ENCODE results near the gene C1orf87. TPM values are rescaled to one million over a fixed set of nuclear protein-coding genes. Genes with fewer than 3 reads are reported as not detected.

The C1orf87 gene
- total RNA-seq, 2 experiments from 2014 or later = not detected

DNA sequence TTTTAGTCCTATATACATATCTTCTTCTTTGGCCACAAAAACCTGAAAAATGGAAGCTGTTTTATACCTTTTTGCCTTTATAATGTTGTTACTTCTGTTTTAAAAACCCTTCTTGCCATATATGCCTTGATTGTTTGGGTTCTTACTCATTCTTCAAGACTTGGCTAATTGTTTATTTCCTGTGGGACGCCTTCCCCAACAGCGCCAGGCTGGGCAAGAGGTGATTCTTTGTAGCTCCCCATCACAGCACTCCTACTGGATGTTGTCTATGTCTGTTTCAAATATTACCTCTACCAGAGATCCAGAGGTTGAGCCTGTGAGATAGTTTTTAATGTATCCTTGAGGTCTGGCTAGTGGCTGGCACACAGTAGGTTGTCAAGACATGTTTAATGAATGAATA lies 73.8 kb downstream of the C1orf87 start:
- Mint-ChIP-seq H3K27me3 (no peaks in the 10 kb centered on the region), H3K4me1 (no peaks in the 10 kb centered on the region), H3K36me3 (ENCODE audit: low read depth) (no peaks in the 10 kb centered on the region), H3K27ac (no peak overlapping the region), H3K4me3 (no peak overlapping the region), H3K9me3 (no peaks in the 10 kb centered on the region)
- DNase-seq = no peak
- CTCF ChIA-PET = no interaction called here
- POLR2A ChIA-PET = no interaction called here

GRCh38 chr1:59999006-59999405 lies 74.6 kb downstream of the C1orf87 start:
- no peaks in the 10 kb centered on the region for H3K9me3 Mint-ChIP-seq
- no peaks in the 10 kb centered on the region for H3K4me1 Mint-ChIP-seq
- no peak for DNase-seq
- no peaks in the 10 kb centered on the region for H3K27me3 Mint-ChIP-seq
- H3K4me3 Mint-ChIP-seq = no peak overlapping the region
- CTCF ChIA-PET = no interaction called here
- POLR2A ChIA-PET = no interaction called here
- no peak overlapping the region for H3K27ac Mint-ChIP-seq
- H3K36me3 Mint-ChIP-seq (ENCODE audit: low read depth) = no peaks in the 10 kb centered on the region

DNA sequence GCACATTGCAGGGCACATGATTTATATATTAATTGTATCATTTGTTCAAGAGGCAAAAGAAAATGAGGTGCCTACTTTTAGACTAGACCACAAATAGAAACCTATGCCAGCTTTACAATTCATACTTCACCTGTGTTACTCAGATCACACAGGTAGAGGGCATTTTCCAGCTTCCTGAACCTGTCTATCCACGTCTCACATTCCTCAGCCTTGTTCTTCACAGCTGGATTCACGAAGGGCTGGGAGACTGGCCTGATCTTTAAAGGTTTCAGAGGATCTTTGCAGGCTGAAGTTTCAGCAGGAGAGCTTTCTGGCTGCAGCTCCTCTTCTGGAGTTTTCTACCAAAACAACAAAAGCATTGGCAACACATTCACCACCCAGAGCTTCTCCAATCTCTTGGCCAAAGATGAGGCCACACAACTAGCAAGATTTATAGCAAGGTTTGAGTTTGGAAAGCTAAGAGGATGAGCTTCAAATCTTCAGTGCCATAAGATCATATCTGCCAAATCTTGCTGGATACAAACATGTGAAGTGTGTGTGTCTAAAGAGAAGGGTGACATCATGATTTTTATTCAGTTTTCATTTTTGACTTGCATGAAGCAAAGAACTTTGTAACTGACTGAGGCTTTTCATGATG lies 76.0 kb downstream of the C1orf87 start:
- Mint-ChIP-seq H3K4me3 (no peak overlapping the region), H3K36me3 (ENCODE audit: low read depth) (no peaks in the 10 kb centered on the region), H3K9me3 (no peaks in the 10 kb centered on the region), H3K4me1 (no peaks in the 10 kb centered on the region), H3K27me3 (no peaks in the 10 kb centered on the region), H3K27ac (no peak overlapping the region)
- ChIA-PET CTCF (no interaction called here), POLR2A (no interaction called here)
- DNase-seq = no peak

GRCh38 chr1:59994302-59995198 lies 79.0 kb downstream of the C1orf87 start:
- Mint-ChIP-seq H3K27me3 (no peaks in the 10 kb centered on the region), H3K4me1 (no peaks in the 10 kb centered on the region), H3K36me3 (ENCODE audit: low read depth) (no peaks in the 10 kb centered on the region), H3K4me3 (no peak overlapping the region), H3K27ac (no peak overlapping the region), H3K9me3 (no peaks in the 10 kb centered on the region)
- CTCF ChIA-PET = no interaction called here
- POLR2A ChIA-PET = no interaction called here
- no peak for DNase-seq

DNA sequence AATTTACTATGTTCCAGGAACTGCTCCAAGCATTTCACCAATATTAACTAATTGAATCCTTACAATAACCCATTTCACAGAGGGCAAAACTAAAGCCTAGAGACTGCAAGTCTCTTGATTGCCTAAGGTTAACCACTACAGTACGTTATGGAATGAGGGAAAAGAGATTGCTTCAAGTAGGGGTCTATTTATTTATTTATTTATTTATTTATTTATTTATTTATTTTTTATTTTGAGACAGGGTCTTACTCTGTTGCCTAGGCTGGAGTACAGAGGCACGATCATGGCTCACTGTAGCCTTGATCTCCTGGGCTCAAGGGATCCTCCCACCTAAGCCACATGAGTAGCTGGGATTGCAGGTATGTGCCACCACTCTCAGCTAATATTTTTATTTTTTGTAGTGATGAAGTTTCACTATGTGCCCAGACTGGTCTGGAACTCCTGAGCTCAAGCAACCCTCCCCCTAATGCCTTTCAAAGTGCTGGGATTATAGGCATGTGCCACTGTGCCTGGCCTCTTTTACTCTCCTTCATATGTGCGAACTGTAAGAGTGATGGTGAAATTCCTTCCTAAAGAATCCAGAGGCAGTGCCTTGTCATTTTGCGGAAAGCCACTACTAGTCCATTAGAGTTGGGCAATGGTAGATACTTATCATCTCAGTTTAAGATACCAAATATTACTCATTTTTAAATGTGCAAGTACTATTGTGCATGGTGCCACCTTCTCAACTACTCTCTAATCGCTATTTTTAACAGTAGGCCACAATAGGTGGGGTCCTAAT lies 81.3 kb downstream of the C1orf87 start:
- Mint-ChIP-seq H3K4me1 (no peaks in the 10 kb centered on the region), H3K27me3 (no peaks in the 10 kb centered on the region), H3K9me3 (no peaks in the 10 kb centered on the region), H3K36me3 (ENCODE audit: low read depth) (no peaks in the 10 kb centered on the region), H3K4me3 (no peak overlapping the region), H3K27ac (no peak overlapping the region)
- CTCF ChIA-PET = no interaction called here
- no peak for DNase-seq
- POLR2A ChIA-PET = no interaction called here

- Mint-ChIP-seq H3K4me1 (no peaks in the 10 kb centered on the region), H3K36me3 (ENCODE audit: low read depth) (no peaks in the 10 kb centered on the region), H3K27me3 (no peaks in the 10 kb centered on the region), H3K27ac (no peak overlapping the region), H3K9me3 (no peaks in the 10 kb centered on the region), H3K4me3 (no peak overlapping the region)
- POLR2A ChIA-PET = no interaction called here
- CTCF ChIA-PET = no interaction called here
- no peak for DNase-seq
These were observed 83.1 kb downstream of the C1orf87 start for GRCh38 chr1:59990470-59990869.

GRCh38 chr1:59986516-59987310 lies 86.9 kb downstream of the C1orf87 start:
- Mint-ChIP-seq H3K9me3 (no peaks in the 10 kb centered on the region), H3K27me3 (no peaks in the 10 kb centered on the region), H3K36me3 (ENCODE audit: low read depth) (no peaks in the 10 kb centered on the region), H3K4me1 (no peaks in the 10 kb centered on the region), H3K4me3 (no peak overlapping the region), H3K27ac (no peak overlapping the region)
- ChIA-PET POLR2A (no interaction called here), CTCF (no interaction called here)
- no peak for DNase-seq

DNA sequence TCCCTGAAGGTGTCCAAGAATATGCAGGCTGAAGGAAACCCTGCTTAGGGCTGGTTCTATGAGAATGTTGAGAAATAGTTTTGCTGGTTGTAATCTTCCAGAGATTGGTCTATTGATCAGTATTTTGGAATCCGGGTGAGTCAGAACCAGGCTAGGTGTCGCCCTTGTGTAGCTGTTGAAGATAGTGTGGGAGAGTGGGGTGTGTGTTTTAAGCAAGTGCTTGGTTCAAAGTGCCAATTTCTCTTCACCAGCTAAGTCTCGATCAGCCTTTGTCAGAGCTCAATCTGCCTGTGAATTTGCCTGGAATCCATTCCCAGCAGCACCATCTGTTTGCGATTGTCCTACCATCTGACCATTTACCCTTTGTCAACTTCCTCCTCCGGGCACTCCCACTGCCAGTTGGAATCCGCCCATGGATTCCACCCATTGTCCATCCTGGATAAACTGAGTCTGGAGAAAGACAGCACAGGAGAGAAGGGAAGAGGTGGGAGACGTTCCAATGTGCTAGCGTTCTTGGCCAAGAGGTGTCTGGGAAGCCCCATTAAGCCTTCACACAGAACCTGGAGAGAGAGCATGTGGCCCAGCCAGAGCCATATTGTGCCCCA lies 87.6 kb downstream of the C1orf87 start:
- ChIA-PET CTCF (interaction anchor here (1.3 kb wide), 1 partner anchor 9 kb away, joined by 4 read pairs; no protein-coding TSS in a partner anchor), POLR2A (no interaction called here)
- Mint-ChIP-seq H3K9me3 (no peaks in the 10 kb centered on the region), H3K27ac (no peak overlapping the region), H3K4me3 (no peak overlapping the region), H3K27me3 (no peaks in the 10 kb centered on the region), H3K4me1 (no peaks in the 10 kb centered on the region), H3K36me3 (ENCODE audit: low read depth) (no peaks in the 10 kb centered on the region)
- DNase-seq = no peak

GRCh38 chr1:59979666-59980065 lies 93.9 kb downstream of the C1orf87 start:
- Mint-ChIP-seq H3K4me1 (no peaks in the 10 kb centered on the region), H3K36me3 (ENCODE audit: low read depth) (no peaks in the 10 kb centered on the region), H3K27ac (no peak overlapping the region), H3K4me3 (no peak overlapping the region), H3K9me3 (no peaks in the 10 kb centered on the region), H3K27me3 (peaks cover 13% of the 10 kb centered on the region)
- ChIA-PET POLR2A (no interaction called here), CTCF (interaction anchor here (0.8 to 2.1 kb wide), 4 partner anchors 8 to 1063 kb away, joined by 3 to 13 read pairs (median 4); no protein-coding TSS in a partner anchor)
- no peak for DNase-seq

GRCh38 chr1:59978511-59978910 lies 95.1 kb downstream of the C1orf87 start:
- no peaks in the 10 kb centered on the region for H3K36me3 Mint-ChIP-seq (ENCODE audit: low read depth)
- H3K27me3 Mint-ChIP-seq = peaks cover 17% of the 10 kb centered on the region
- DNase-seq = no peak
- ChIA-PET POLR2A (no interaction called here), CTCF (interaction anchor here (1.1 to 2.1 kb wide), 2 partner anchors 31 to 1064 kb away, joined by 3 to 5 read pairs; no protein-coding TSS in a partner anchor)
- H3K9me3 Mint-ChIP-seq = no peaks in the 10 kb centered on the region
- no peak overlapping the region for H3K27ac Mint-ChIP-seq
- no peak overlapping the region for H3K4me3 Mint-ChIP-seq
- no peaks in the 10 kb centered on the region for H3K4me1 Mint-ChIP-seq

DNA sequence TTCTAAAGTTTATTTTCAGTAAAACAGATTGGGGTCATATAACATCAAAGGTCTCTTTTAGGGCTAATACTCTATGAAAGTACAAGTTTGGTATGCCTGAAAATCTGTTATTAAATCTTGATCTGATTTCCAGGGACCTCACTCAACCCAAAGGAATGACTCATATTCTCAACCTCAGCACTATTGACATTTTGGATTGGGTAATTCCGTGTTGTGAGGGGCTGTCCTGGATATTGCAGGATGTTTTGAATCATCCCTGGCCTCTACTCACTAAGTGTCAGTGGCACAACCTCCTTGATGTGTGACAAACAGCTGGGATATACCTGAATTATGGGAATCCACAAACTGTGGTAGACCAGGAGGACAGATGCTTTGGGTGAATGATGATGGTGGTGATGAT lies 95.5 kb downstream of the C1orf87 start:
- Mint-ChIP-seq H3K36me3 (ENCODE audit: low read depth) (no peaks in the 10 kb centered on the region), H3K4me3 (no peak overlapping the region), H3K4me1 (no peaks in the 10 kb centered on the region), H3K9me3 (no peaks in the 10 kb centered on the region), H3K27ac (no peak overlapping the region), H3K27me3 (peaks cover 22% of the 10 kb centered on the region)
- CTCF ChIA-PET = interaction anchor here (0.8 kb wide), 1 partner anchor 31 kb away, joined by 3 read pairs; no protein-coding TSS in a partner anchor
- DNase-seq = no peak
- POLR2A ChIA-PET = no interaction called here

DNA sequence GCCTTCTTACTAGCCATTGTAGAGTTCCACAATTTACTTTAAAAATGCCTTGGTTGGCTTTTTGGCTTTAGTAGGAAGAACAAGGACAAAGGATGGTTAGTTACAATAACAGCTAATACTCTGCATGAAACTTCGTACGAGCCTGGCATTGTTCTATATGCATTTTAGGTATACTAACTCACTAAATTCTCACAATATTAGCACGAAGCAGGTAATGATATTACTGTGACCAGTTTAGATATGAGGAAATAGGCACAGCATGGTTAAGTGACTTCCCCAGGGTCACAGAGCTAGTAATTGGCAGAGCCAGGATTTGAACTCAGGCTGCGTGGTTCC lies 96.5 kb downstream of the C1orf87 start:
- no peaks in the 10 kb centered on the region for H3K36me3 Mint-ChIP-seq (ENCODE audit: low read depth)

More for the DNA sequence above, 96.5 kb downstream of the C1orf87 start:
- peaks cover 25% of the 10 kb centered on the region for H3K27me3 Mint-ChIP-seq
- CTCF ChIA-PET = interaction anchor here (0.8 to 2.0 kb wide), 5 partner anchors 8 to 41 kb away, joined by 3 to 15 read pairs (median 4); no protein-coding TSS in a partner anchor
- H3K27ac Mint-ChIP-seq = no peak overlapping the region
- no peak overlapping the region for H3K4me3 Mint-ChIP-seq
- POLR2A ChIA-PET = no interaction called here
- no peaks in the 10 kb centered on the region for H3K4me1 Mint-ChIP-seq
- DNase-seq = no peak
- H3K9me3 Mint-ChIP-seq = no peaks in the 10 kb centered on the region

All from activated CD4-positive, alpha-beta memory T cell treated with anti-CD3 and anti-CD28 coated beads, Interleukin-2, amount 10 ng/mL, durations not matched to agents 7 days and 5 days (primary cell).